Spleen (tissue), 11 donors: ENCODE results near the gene CCL11. TPM values are rescaled to one million over a fixed set of nuclear protein-coding genes. Genes with fewer than 3 reads are reported as not detected.

ENCODE experiments used
- DNase-seq: peaks from one replicate; pipeline ENCODE4 v3.0.0-alpha.2; 2020
- H3K27ac ChIP-seq, 8 donors: fragments of 200-600 bp; sonication (generic) in 7 of 8; 1 replicate in 4 of 8; 2 replicates in 4 of 8; pipeline versions ENCODE4 v1.5.0 to v1.8.0; 2016 to 2021; ENCODE audit warnings: inconsistent platforms in 4 of 8, mild to moderate bottlenecking in 4 of 8, moderate library complexity in 1 of 8
- H3K27me3 ChIP-seq, 7 donors: fragments of 200-600 bp; sonication (generic) in 6 of 7; replicated peaks in 1 of 7; 1 replicate in 4 of 7; 2 replicates in 3 of 7; pipeline versions ENCODE4 v1.5.0 to v1.8.0; 2016 to 2021; ENCODE audit warnings: inconsistent platforms in 3 of 7, mild to moderate bottlenecking in 1 of 7
- H3K36me3 ChIP-seq, 6 donors: fragments of 200-600 bp; sonication (generic) in 5 of 6; 1 replicate in 4 of 6; 2 replicates in 2 of 6; pipeline versions ENCODE4 v1.5.0 to v1.8.0; 2016 to 2021; ENCODE audit warnings: inconsistent platforms in 2 of 6
- H3K4me1 ChIP-seq, 6 donors: fragments of 200-600 bp; sonication (generic) in 5 of 6; 1 replicate in 3 of 6; 2 replicates in 3 of 6; pipeline versions ENCODE4 v1.5.0 to v1.8.0; 2016 to 2021; ENCODE audit warnings: inconsistent platforms in 3 of 6
- H3K4me3 ChIP-seq, 8 donors: fragments of 200-600 bp; sonication (generic) in 7 of 8; 1 replicate in 4 of 8; 2 replicates in 4 of 8; pipeline versions ENCODE4 v1.5.0 to v1.8.0; 2016 to 2021; ENCODE audit warnings: inconsistent platforms in 4 of 8, mild to moderate bottlenecking in 4 of 8, moderate library complexity in 2 of 8
- H3K9me3 ChIP-seq, 8 donors: fragments of 200-600 bp; sonication (generic) in 7 of 8; 1 replicate in 4 of 8; 2 replicates in 4 of 8; pipeline versions ENCODE4 v1.5.0 to v1.8.0; 2016 to 2021; ENCODE audit warnings: inconsistent platforms in 4 of 8
- CTCF ChIP-seq, 11 experiments: fragments of 200-600 bp in 7 of 11; fragments of 450-650 bp in 4 of 11; sonication (generic) in 4 of 11; IDR thresholded peaks in 8 of 11; conservative IDR thresholded peaks in 3 of 11; 1 replicate in 7 of 11; 2 replicates in 4 of 11; pipeline versions ENCODE4 v1.4.0 to v1.8.0; 2016 to 2021; ENCODE audit warnings: antibody characterized with exemption in 11 of 11, inconsistent platforms in 4 of 11, mild to moderate bottlenecking in 1 of 11
- POLR2A ChIP-seq, 3 donors: fragments of 450-650 bp; IDR thresholded peaks; one replicate each; pipeline ENCODE4 v1.5.1; 2017; ENCODE audit warnings: antibody characterized with exemption in 3 of 3, mild to moderate bottlenecking in 1 of 3
- POLR2AphosphoS5 ChIP-seq, 3 donors: sonication (generic); formaldehyde crosslinking; IDR thresholded peaks; one replicate each; pipeline ENCODE4 v1.5.1; 2017; ENCODE audit warnings: antibody characterized with exemption in 3 of 3
- WGBS, 5 donors: extraction: QIAGEN DNeasy Blood & Tissue Kit in 3 of 5; methylation state at CpG; one replicate each; pipeline versions ENCODE4 v1.1.5 to v1.1.7; 2013 to 2018; 5-methylcytosine and 5-hydroxymethylcytosine counted together
- intact Hi-C: fragments of 100-400 bp; cut with DNase I; formaldehyde crosslinking; loops from one replicate; pipeline ENCODE4 v1.15.0; 2023; ENCODE audit warnings: low total_unique reads
- polyA plus RNA-seq, 3 donors: library from polyadenylated mRNA; stranded (reverse); fragments of 200-250 nt; gene quantifications; one replicate each; pipeline ENCODE4 v1.2.1, GENCODE V29; 2013
- total RNA-seq, 7 donors: library from RNA; depleted of rRNA in 3 of 7; stranded (reverse); fragments of >200 nt in 3 of 7; fragmentation: NEBNext Ultra II Directional in 4 of 7; extraction: Animal tissue kit (Norgen Biotek cat#: 25700) in 4 of 7; gene quantifications; one replicate each; pipeline versions ENCODE4 v1.1.0 to v1.2.1, GENCODE V29; 2016 to 2021
- donor health status: healthy with polysubstance abuse.
- donor health status: DM: no; HTN: no; CAD: no; lungs with moderate emphysema.
- donor health status: DM: no; HTN: no; CAD: no.
- donor health status: Bipolar disorder and iron deficiency.
- donor health status: healthy.
- donor health status: DM: no; HTN: no; CAD: no.
- donor health status: DM: yes; HTN: yes; CAD: no.

Gene CCL11
- total and polyA plus RNA-seq, 10 donors = 0.26 to 1.9 (median 0.60) TPM; not detected in 5

DNA sequence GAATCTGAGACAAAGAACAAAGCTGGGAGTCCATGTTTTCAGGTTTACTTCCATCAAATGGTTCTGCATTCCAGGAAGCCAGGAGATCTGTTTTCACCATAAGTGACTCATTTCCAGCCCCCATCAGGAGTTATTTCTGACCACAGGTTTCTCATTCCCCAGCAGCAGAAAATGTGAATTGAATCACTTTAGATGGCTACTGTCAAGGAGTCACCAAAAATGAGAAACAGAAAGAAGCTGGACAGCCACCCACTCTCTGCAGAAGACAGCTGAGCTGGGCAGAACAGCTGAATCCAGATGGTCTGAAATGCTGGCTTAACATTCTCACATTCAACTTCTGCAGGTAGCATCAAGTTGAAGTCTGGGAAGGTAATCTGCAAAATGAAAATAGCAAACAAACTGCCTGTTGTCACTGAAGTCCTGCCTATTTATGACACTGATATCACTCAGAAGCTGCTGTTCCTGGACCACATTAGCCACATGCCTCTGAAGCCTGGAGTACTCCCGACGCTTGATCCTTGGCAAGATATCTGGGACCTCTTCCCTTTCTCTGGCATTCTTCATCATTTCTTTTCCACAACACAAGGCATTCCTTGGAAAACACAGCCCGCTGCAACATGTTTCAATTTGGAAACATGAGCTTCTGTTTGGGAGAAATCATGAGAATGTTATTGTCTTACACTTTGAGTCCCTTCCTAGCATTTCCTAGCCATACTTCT, 15.3 kb downstream of the CCL11 start:
- Histone ChIP-seq H3K4me1 (peaks cover 0 to 12% (median 0%) of the 10 kb centered on the region in 6 donors), H3K27ac (no peak overlapping the region), H3K27me3 (peaks cover 0 to 3% (median 0%) of the 10 kb centered on the region in 7 donors), H3K36me3 (no peaks in the 10 kb centered on the region), H3K9me3 (no peaks in the 10 kb centered on the region), H3K4me3 (no peak overlapping the region)
- TF ChIP-seq CTCF (IDR thresholded peaks at IDR 0.05 in 8 of 11, conservative IDR thresholded peaks at IDR 0.05 in 3 of 11) (no peak), POLR2A (IDR thresholded peaks at IDR 0.05) (no peak), POLR2AphosphoS5 (IDR thresholded peaks at IDR 0.05) (no peak)
- 79 to 87% (median 84%) methylated on average over 3 of the region's 3 CpGs for WGBS, 5 donors
- intact Hi-C loops = no loop called here
- DNase-seq = no peak

DNA sequence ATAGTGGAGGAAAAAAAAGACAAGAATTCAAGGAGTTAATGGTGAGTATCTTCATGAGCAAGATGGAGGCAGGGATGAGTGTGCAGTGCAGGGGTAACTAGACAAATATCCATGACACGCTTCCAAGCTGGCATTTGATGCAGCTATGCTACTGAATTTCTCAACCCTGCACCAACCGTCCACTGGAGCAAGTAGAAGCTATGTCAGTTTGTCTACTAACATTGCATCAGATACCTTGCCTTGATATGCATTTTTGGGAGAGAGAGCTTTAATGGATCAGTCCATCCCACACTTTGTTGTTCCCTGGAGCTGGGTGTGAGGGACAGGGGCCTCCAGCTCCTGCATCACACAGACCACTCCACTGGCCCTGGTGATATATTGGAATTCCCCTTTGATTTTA, 16.4 kb downstream of the CCL11 start:
- TF ChIP-seq CTCF (IDR thresholded peaks at IDR 0.05 in 8 of 11, conservative IDR thresholded peaks at IDR 0.05 in 3 of 11) (no peak), POLR2AphosphoS5 (IDR thresholded peaks at IDR 0.05) (no peak), POLR2A (IDR thresholded peaks at IDR 0.05) (no peak)
- no peak for DNase-seq
- H3K9me3 ChIP-seq = no peaks in the 10 kb centered on the region
- no peaks in the 10 kb centered on the region for H3K36me3 ChIP-seq
- H3K4me1 ChIP-seq = peaks cover 0 to 17% (median 1%) of the 10 kb centered on the region in 6 donors
- H3K27ac ChIP-seq = no peak overlapping the region
- intact Hi-C loops = no loop called here
- H3K4me3 ChIP-seq = no peak overlapping the region
- H3K27me3 ChIP-seq = peaks cover 0 to 3% (median 0%) of the 10 kb centered on the region in 7 donors
- 44 to 94% (median 66%) methylated on average over 2 of the region's 2 CpGs for WGBS, 5 donors

DNA sequence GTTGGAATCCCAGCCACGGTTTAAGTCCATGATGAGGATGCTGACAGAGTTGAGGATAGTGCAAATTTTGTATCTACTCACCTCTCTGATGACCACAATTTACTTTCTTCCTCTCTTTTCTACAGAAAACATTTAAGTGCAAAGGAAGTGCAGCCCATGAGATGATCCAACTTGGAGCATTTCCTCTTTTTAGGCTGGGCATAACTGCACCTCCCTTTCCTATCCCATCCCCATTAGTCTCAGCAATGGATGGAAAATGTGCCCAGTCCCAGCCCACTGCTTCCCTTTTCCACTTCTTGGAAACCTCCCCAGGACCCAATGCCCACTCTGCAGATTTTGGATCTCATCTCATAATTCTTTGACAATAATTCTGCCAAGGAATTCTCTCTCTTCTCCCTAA, 17.1 kb downstream of the CCL11 start:
- Histone ChIP-seq H3K36me3 (no peaks in the 10 kb centered on the region), H3K4me1 (peaks cover 0 to 24% (median 5%) of the 10 kb centered on the region in 6 donors), H3K4me3 (no peak overlapping the region), H3K27ac (no peak overlapping the region), H3K27me3 (peaks cover 0 to 3% (median 0%) of the 10 kb centered on the region in 7 donors), H3K9me3 (no peaks in the 10 kb centered on the region)
- TF ChIP-seq POLR2A (IDR thresholded peaks at IDR 0.05) (no peak), CTCF (IDR thresholded peaks at IDR 0.05 in 8 of 11, conservative IDR thresholded peaks at IDR 0.05 in 3 of 11) (no peak), POLR2AphosphoS5 (IDR thresholded peaks at IDR 0.05) (no peak)
- WGBS, 5 donors = 77 to 88% (median 83%) methylated on average over 1 of the region's 1 CpG
- intact Hi-C loops = no loop called here
- no peak for DNase-seq

DNA sequence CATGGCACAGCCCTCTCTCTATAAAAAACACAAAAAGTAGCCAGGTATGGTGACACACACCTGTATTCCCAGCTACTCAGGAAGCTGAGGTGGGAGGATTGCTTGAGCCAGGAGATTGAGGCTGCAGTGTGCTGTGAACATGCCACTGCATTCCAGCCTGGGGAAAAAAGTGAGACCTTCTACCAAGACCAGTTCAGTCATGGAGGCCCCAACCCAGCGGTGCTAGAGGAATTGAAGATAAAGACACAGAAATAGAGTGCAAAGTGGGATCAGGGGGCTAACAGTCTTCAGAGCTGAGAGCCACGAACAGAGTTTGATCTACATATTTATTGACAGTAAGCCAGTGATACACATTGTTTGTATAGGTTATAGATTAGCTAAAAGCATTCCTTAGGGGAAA, 18.1 kb downstream of the CCL11 start:
- TF ChIP-seq CTCF (IDR thresholded peaks at IDR 0.05 in 8 of 11, conservative IDR thresholded peaks at IDR 0.05 in 3 of 11) (no peak), POLR2A (IDR thresholded peaks at IDR 0.05) (no peak), POLR2AphosphoS5 (IDR thresholded peaks at IDR 0.05) (no peak)
- intact Hi-C loops = no loop called here

More for the DNA sequence above, 18.1 kb downstream of the CCL11 start:
- Histone ChIP-seq H3K9me3 (no peaks in the 10 kb centered on the region), H3K4me1 (peaks cover 0 to 33% (median 9%) of the 10 kb centered on the region in 6 donors), H3K27ac (no peak overlapping the region), H3K4me3 (no peak overlapping the region), H3K36me3 (no peaks in the 10 kb centered on the region), H3K27me3 (peaks cover 0 to 3% (median 0%) of the 10 kb centered on the region in 7 donors)
- 85 to 98% (median 93%) methylated on average over 2 of the region's 2 CpGs for whole genome bisulfite sequencing, 5 donors
- DNase-seq = no peak
